HEK293T (cell line): ENCODE data around the gene SAMD10.

Experiments used
- BHLHE40 ChIP-seq: fragments of 450-650 bp; IDR thresholded peaks from 2 replicates; pipeline ENCODE4 v1.6.1; 2016; ENCODE audit warnings: mild to moderate bottlenecking, moderate library complexity, borderline replicate concordance
- ELF4 ChIP-seq: fragments of 450-650 bp; IDR thresholded peaks from 2 replicates; pipeline ENCODE4 v1.6.1; 2017; ENCODE audit warnings: antibody characterized with exemption
- FOXA1 ChIP-seq: fragments of 450-650 bp; IDR thresholded peaks from 2 replicates; pipeline ENCODE4 v1.6.1; 2016; ENCODE audit warnings: mild to moderate bottlenecking
- FOXM1 ChIP-seq: fragments of 450-650 bp; IDR thresholded peaks from 2 replicates; pipeline ENCODE4 v1.6.1; 2017; ENCODE audit warnings: mild to moderate bottlenecking, borderline replicate concordance
- HDGF ChIP-seq: fragments of 450-650 bp; IDR thresholded peaks from 2 replicates; pipeline ENCODE4 v1.6.1; 2017; ENCODE audit warnings: antibody characterized with exemption, borderline replicate concordance
- LEF1 ChIP-seq: fragments of 450-650 bp; IDR thresholded peaks from 2 replicates; pipeline ENCODE4 v1.6.1; 2017; ENCODE audit warnings: mild to moderate bottlenecking, borderline replicate concordance
- SP1 ChIP-seq: fragments of 450-650 bp; IDR thresholded peaks from 2 replicates; pipeline ENCODE4 v1.6.1; 2017
- SUZ12 ChIP-seq: fragments of 450-650 bp; IDR thresholded peaks from 2 replicates; pipeline ENCODE4 v1.6.1; 2016; ENCODE audit warnings: mild to moderate bottlenecking
- TARDBP ChIP-seq: fragments of 450-650 bp; IDR thresholded peaks from 2 replicates; pipeline ENCODE4 v1.6.1; 2016
- ZNF384 ChIP-seq: fragments of 450-650 bp; IDR thresholded peaks from 2 replicates; pipeline ENCODE4 v1.6.1; 2016

DNA sequence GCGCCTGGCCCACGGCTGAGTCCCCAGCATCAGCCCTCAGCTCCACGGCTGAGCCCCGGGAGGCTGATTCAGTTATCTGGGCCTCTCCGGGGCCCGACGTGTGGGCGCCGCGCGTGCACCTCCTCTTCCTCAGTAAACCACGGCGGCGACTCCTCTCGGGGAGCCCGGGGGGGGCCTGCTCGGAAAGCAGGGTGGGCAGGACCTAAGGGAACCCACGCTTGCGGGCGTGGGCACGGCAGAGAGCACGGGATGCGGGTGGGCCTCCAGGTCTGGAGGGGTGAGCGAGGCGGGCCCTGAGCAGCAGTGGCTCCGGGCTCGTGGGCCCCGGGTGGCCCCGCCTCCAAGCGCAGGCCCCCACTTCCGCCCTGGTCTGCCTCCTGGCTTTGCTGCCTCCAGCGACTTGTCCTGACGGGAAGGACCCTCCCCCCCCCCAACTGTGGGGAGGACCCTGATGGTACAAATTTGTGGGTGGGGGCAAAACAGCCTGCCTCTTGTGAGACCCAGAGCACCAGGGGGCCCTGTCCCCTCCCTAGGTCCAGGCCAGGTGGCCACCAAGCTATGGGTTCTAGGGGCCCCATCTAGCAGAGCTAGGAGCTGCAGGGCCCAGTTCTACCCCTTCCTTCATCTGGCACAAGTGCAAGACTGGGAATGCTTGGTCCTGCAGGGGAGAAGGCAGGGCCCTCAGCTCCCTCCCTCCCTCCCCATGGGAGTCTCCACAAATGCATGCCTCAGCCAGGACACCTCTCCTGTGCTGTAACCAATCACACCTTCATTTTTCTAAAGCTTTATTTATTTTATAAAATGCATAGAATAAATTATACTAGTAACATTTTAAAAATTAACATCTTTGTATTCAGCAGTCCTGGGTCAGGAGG, 40.1 kb downstream of the SAMD10 start:
- TF ChIP-seq SP1 (no peak), TARDBP (no peak), SUZ12 (no peak), LEF1 (no peak), FOXM1 (no peak), FOXA1 (no peak), HDGF (no peak), ZNF384 (no peak), BHLHE40 (no peak), ELF4 (no peak)
